Measurements from ENCODE around the gene PAX2.

Gene PAX2

GRCh38 chr10:100800931-100801330 lies 55.5 kb downstream of the PAX2 start:
- in situ Hi-C loops (cut with HindIII; ENCODE audit: low sequenced_read_pairs), result no loop called here
- H3K4me3 ChIP-seq (ENCODE audit: low read depth, low read length), result no peak overlapping the region
- no peak for TF ChIP-seq CTCF (IDR thresholded peaks at IDR 0.05; ENCODE audit: low read depth, low read length, missing control alignments)
- no peak for DNase-seq (ENCODE audit: low read depth)

- no peak for DNase-seq (ENCODE audit: low read depth)
- in situ Hi-C loops (cut with HindIII; ENCODE audit: low sequenced_read_pairs), result no loop called here
- TF ChIP-seq CTCF (IDR thresholded peaks at IDR 0.05; ENCODE audit: low read depth, low read length, missing control alignments), result no peak
- no peak overlapping the region for H3K4me3 ChIP-seq (ENCODE audit: low read depth, low read length)
Measured at GRCh38 chr10:100802196-100802595, 56.8 kb downstream of the PAX2 start.

GRCh38 chr10:100802607-100803006 lies 57.2 kb downstream of the PAX2 start:
- in situ Hi-C loops (cut with HindIII; ENCODE audit: low sequenced_read_pairs), result no loop called here
- H3K4me3 ChIP-seq (ENCODE audit: low read depth, low read length), result no peak overlapping the region
- no peak for TF ChIP-seq CTCF (IDR thresholded peaks at IDR 0.05; ENCODE audit: low read depth, low read length, missing control alignments)
- no peak for DNase-seq (ENCODE audit: low read depth)

- in situ Hi-C loops (cut with HindIII; ENCODE audit: low sequenced_read_pairs), result no loop called here
- TF ChIP-seq CTCF (IDR thresholded peaks at IDR 0.05; ENCODE audit: low read depth, low read length, missing control alignments), result no peak
- no peak overlapping the region for H3K4me3 ChIP-seq (ENCODE audit: low read depth, low read length)
- no peak for DNase-seq (ENCODE audit: low read depth)
Measured at GRCh38 chr10:100803492-100803891, 58.1 kb downstream of the PAX2 start.

- no peak for TF ChIP-seq CTCF (IDR thresholded peaks at IDR 0.05; ENCODE audit: low read depth, low read length, missing control alignments)
- no peak for DNase-seq (ENCODE audit: low read depth)
- H3K4me3 ChIP-seq (ENCODE audit: low read depth, low read length), result no peak overlapping the region
- in situ Hi-C loops (cut with HindIII; ENCODE audit: low sequenced_read_pairs), result no loop called here
Measured at GRCh38 chr10:100803908-100804307, 58.5 kb downstream of the PAX2 start.

GRCh38 chr10:100805543-100806355 lies 60.4 kb downstream of the PAX2 start:
- H3K4me3 ChIP-seq (ENCODE audit: low read depth, low read length), result no peak overlapping the region
- DNase-seq (ENCODE audit: low read depth), result no peak
- TF ChIP-seq CTCF (IDR thresholded peaks at IDR 0.05; ENCODE audit: low read depth, low read length, missing control alignments), result no peak
- in situ Hi-C loops (cut with HindIII; ENCODE audit: low sequenced_read_pairs), result no loop called here

Data from astrocyte of the cerebellum (primary cell).